SU-DHL-6 (cell line): ENCODE data around the gene HHLA2.

ENCODE experiments used
- H2AFZ ChIP-seq: fragments of 200-600 bp; sonication (generic); 2 replicates; pipeline ENCODE4 v1.6.1; 2014; ENCODE audit warnings: low read depth, mild to moderate bottlenecking, moderate library complexity, mixed read lengths, antibody characterized with exemption, low read length; ENCODE audit not compliant: severe bottlenecking
- H3F3A ChIP-seq: fragments of 200-600 bp; shearing (Covaris generic); 2 replicates; pipeline ENCODE4 v1.6.0; 2016; ENCODE audit warnings: antibody characterized with exemption, mild to moderate bottlenecking; ENCODE audit not compliant: insufficient read depth
- H3K27ac ChIP-seq: fragments of 200-600 bp; sonication (generic); 2 replicates; pipeline ENCODE4 v1.5.1; 2016; ENCODE audit warnings: low read depth, mild to moderate bottlenecking, low read length, moderate library complexity, mixed read lengths
- H3K27me3 ChIP-seq: fragments of 200-600 bp; sonication (generic), shearing (Covaris generic); 2 replicates; pipeline ENCODE4 v1.6.0; 2014; ENCODE audit warnings: mild to moderate bottlenecking, low read length
- H3K36me3 ChIP-seq: fragments of 200-600 bp; sonication (generic); 2 replicates; pipeline ENCODE4 v1.6.1; 2014; ENCODE audit warnings: mild to moderate bottlenecking, low read length, mixed read lengths
- H3K4me2 ChIP-seq: fragments of 300-600, 200-600 bp; shearing (Covaris generic), sonication (generic); 2 replicates; pipeline ENCODE4 v1.6.0; 2014; ENCODE audit warnings: low read length, low read depth, mild to moderate bottlenecking; ENCODE audit not compliant: poor library complexity, severe bottlenecking
- H3K4me3 ChIP-seq: fragments of 200-600 bp; sonication (generic); 2 replicates; pipeline ENCODE4 v1.5.1; 2014; ENCODE audit warnings: antibody characterized with exemption, low read length, mild to moderate bottlenecking, mixed read lengths; ENCODE audit not compliant: insufficient read depth, poor library complexity, severe bottlenecking
- H3K79me2 ChIP-seq: fragments of 200-600 bp; sonication (generic); 2 replicates; pipeline ENCODE4 v1.6.1; 2014; ENCODE audit warnings: mild to moderate bottlenecking, low read length, moderate library complexity; ENCODE audit not compliant: insufficient read depth
- H3K9ac ChIP-seq: fragments of 200-600 bp; sonication (generic); 2 replicates; pipeline ENCODE4 v1.7.0; 2014; ENCODE audit warnings: mild to moderate bottlenecking, low read length
- H3K9me2 ChIP-seq: fragments of 200-600 bp; sonication (generic); replicated peaks from 2 replicates; pipeline ENCODE4 v1.6.1; 2014; ENCODE audit warnings: low read length; ENCODE audit not compliant: insufficient read depth
- H3K9me3 ChIP-seq: fragments of 200-600 bp; sonication (generic); 2 replicates; pipeline ENCODE4 v1.6.1; 2014; ENCODE audit warnings: low read length, mixed read lengths; ENCODE audit not compliant: insufficient read depth
- H4K20me1 ChIP-seq: fragments of 200-600 bp; sonication (generic); 2 replicates; pipeline ENCODE4 v1.6.1; 2014; ENCODE audit warnings: low read depth, mild to moderate bottlenecking, antibody characterized with exemption, low read length, moderate library complexity, mixed read lengths
- CTCF ChIP-seq: fragments of 200-600 bp; sonication (generic); IDR thresholded peaks from one replicate; pipeline ENCODE4 v1.5.1; 2017; ENCODE audit warnings: antibody characterized with exemption, mild to moderate bottlenecking, low read length, moderate library complexity; ENCODE audit not compliant: insufficient read depth, poor library complexity, severe bottlenecking
- EZH2phosphoT487 ChIP-seq: fragments of 200-600 bp; sonication (generic), shearing (Covaris generic); conservative IDR thresholded peaks from 2 replicates; pipeline ENCODE4 v1.6.1; 2018; ENCODE audit warnings: mild to moderate bottlenecking, antibody characterized with exemption, low read length, moderate library complexity, mixed read lengths

The HHLA2 gene

DNA sequence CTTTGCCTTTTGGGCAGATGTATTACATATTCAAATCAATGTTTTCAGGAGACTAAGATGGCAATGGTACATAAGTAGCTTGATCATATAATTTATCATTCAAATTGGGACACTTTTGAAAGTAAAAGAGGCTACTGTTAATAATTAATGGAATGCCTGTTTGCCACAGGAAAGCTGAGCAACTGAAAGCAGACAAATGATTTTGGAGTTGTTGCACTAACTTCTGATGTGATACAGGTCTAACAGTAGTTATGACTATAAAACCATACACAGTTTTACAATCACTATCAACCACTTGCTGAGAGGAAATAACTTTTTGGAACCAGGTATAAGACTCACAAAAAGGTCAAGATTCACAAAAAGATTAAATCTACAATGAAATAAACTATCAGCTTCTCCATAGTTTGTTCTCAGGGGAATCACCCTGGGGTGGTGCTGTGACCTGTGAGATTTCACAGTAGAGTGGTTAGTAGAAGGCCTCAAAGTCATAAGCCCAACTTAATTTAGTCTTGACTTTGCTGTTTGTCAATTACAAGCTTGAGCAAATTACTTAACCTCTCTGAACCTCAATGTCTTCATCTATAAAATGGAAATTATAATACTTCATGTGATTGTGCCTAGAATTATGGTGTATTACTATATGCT, 42.7 kb downstream of the HHLA2 start:
- no peak overlapping the region for H3K4me3 ChIP-seq
- no peaks in the 10 kb centered on the region for H3K79me2 ChIP-seq
- no peak overlapping the region for H3K4me2 ChIP-seq
- no peak overlapping the region for H3K9ac ChIP-seq
- TF ChIP-seq CTCF (no peak), EZH2phosphoT487 (no peak)
- H4K20me1 ChIP-seq = no peaks in the 10 kb centered on the region
- H3F3A ChIP-seq = no peaks in the 10 kb centered on the region
- no peak overlapping the region for H3K27ac ChIP-seq
- no peak overlapping the region for H2AFZ ChIP-seq
- no peaks in the 10 kb centered on the region for H3K36me3 ChIP-seq
- no peaks in the 10 kb centered on the region for H3K9me2 ChIP-seq
- H3K9me3 ChIP-seq = no peaks in the 10 kb centered on the region
- H3K27me3 ChIP-seq = no peaks in the 10 kb centered on the region

DNA sequence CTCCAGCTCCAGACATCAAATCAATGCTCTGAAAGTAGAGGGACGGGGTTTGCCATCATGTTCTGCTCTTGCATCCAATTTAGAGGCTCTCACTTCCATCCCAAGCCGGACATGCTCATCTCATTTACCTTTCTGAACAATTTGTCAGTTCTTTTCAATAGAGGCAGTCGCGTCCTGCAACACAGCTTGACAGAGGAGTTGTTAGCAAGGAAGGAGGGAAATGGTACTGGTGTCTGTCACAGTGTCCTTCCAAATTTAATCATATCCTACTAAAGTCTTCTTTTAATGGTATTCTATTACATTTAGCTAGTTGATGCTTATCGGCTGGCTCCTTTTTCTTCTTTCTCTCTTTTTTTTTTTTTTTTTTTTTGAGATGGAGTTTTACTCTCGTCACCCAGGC, 45.6 kb downstream of the HHLA2 start:
- Histone ChIP-seq H3K79me2 (no peaks in the 10 kb centered on the region), H2AFZ (no peak overlapping the region)

GRCh38 chr3:108342837-108343486, 46.6 kb downstream of the HHLA2 start:
- H4K20me1 ChIP-seq = no peaks in the 10 kb centered on the region
- H3K4me3 ChIP-seq = no peak overlapping the region
- H3K4me2 ChIP-seq = no peak overlapping the region
- no peaks in the 10 kb centered on the region for H3K27me3 ChIP-seq
- H3K36me3 ChIP-seq = no peaks in the 10 kb centered on the region
- TF ChIP-seq CTCF = no peak
- no peak for TF ChIP-seq EZH2phosphoT487
- H3K9me3 ChIP-seq = no peaks in the 10 kb centered on the region
- H3K79me2 ChIP-seq = no peaks in the 10 kb centered on the region
- H3K9ac ChIP-seq = no peak overlapping the region
- H2AFZ ChIP-seq = no peak overlapping the region
- H3K27ac ChIP-seq = no peak overlapping the region
- no peaks in the 10 kb centered on the region for H3K9me2 ChIP-seq
- no peaks in the 10 kb centered on the region for H3F3A ChIP-seq

More for the DNA sequence above, 45.6 kb downstream of the HHLA2 start:
- Histone ChIP-seq H3K4me2 (no peak overlapping the region), H3K9me3 (no peaks in the 10 kb centered on the region), H3K27me3 (no peaks in the 10 kb centered on the region), H3K36me3 (no peaks in the 10 kb centered on the region), H4K20me1 (no peaks in the 10 kb centered on the region), H3K9ac (no peak overlapping the region), H3K27ac (no peak overlapping the region), H3K9me2 (no peaks in the 10 kb centered on the region), H3F3A (no peaks in the 10 kb centered on the region), H3K4me3 (no peak overlapping the region)
- no peak for TF ChIP-seq EZH2phosphoT487
- TF ChIP-seq CTCF = no peak
